ENCODE measurements around the gene CIP2A.

- TF ChIP-seq, protein P1, sequence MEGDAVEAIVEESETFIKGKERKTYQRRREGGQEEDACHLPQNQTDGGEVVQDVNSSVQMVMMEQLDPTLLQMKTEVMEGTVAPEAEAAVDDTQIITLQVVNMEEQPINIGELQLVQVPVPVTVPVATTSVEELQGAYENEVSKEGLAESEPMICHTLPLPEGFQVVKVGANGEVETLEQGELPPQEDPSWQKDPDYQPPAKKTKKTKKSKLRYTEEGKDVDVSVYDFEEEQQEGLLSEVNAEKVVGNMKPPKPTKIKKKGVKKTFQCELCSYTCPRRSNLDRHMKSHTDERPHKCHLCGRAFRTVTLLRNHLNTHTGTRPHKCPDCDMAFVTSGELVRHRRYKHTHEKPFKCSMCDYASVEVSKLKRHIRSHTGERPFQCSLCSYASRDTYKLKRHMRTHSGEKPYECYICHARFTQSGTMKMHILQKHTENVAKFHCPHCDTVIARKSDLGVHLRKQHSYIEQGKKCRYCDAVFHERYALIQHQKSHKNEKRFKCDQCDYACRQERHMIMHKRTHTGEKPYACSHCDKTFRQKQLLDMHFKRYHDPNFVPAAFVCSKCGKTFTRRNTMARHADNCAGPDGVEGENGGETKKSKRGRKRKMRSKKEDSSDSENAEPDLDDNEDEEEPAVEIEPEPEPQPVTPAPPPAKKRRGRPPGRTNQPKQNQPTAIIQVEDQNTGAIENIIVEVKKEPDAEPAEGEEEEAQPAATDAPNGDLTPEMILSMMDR (IDR thresholded peaks at IDR 0.05) = no peak
- no peak for TF ChIP-seq EP300 (IDR thresholded peaks at IDR 0.05)
- no peak for TF ChIP-seq POLR2A (IDR thresholded peaks at IDR 0.05)
Observed at GRCh38 chr3:108608750-108609149, 19.5 kb upstream of the CIP2A start.
